Adrenal gland (tissue), 12 donors: ENCODE results near the gene KBTBD7. TPM values are rescaled to one million over a fixed set of nuclear protein-coding genes. Genes with fewer than 3 reads are reported as not detected.

Source experiments
- DNase-seq, 7 donors: peaks; one replicate each; pipeline ENCODE4 v3.0.0-alpha.2; 2019 to 2020
- H3K27ac ChIP-seq, 5 donors: fragments of 200-600 bp; sonication (generic) in 4 of 5; 1 replicate in 3 of 5; 2 replicates in 2 of 5; pipeline versions ENCODE4 v1.5.1 to v1.8.0; 2016 to 2020; ENCODE audit warnings: mild to moderate bottlenecking in 1 of 5
- H3K27me3 ChIP-seq: fragments of 200-600 bp; 2 replicates; pipeline ENCODE4 v1.8.0; 2021
- H3K36me3 ChIP-seq, 2 donors: fragments of 200-600 bp; replicated peaks in 1 of 2; 1 replicate in 1 of 2; 2 replicates in 1 of 2; pipeline versions ENCODE4 v1.5.1 to v1.8.0; 2018 to 2022
- H3K4me1 ChIP-seq, 2 donors: fragments of 200-600 bp; replicated peaks in 1 of 2; 1 replicate in 1 of 2; 2 replicates in 1 of 2; pipeline versions ENCODE4 v1.5.1 to v1.8.0; 2018 to 2021
- H3K4me3 ChIP-seq, 4 donors: fragments of 200-600 bp; sonication (generic) in 3 of 4; one replicate each; pipeline ENCODE4 v1.5.1; 2016 to 2018
- H3K9me3 ChIP-seq, 3 donors: fragments of 200-600 bp; sonication (generic) in 1 of 3; replicated peaks in 1 of 3; 1 replicate in 2 of 3; 2 replicates in 1 of 3; pipeline versions ENCODE4 v1.5.1 to v1.8.0; 2016 to 2021
- CTCF ChIP-seq, 6 experiments: fragments of 450-650 bp in 4 of 6; fragments of 200-600 bp in 2 of 6; sonication (generic) in 1 of 6; IDR thresholded peaks; 1 replicate in 5 of 6; 2 replicates in 1 of 6; pipeline versions ENCODE4 v1.5.1 to v1.8.0; 2016 to 2021; ENCODE audit warnings: antibody characterized with exemption in 6 of 6, mild to moderate bottlenecking in 2 of 6, moderate library complexity in 1 of 6
- POLR2A ChIP-seq, 2 donors: fragments of 450-650 bp; IDR thresholded peaks; one replicate each; pipeline ENCODE4 v1.6.1; 2017; ENCODE audit warnings: antibody characterized with exemption in 2 of 2, mild to moderate bottlenecking in 2 of 2, moderate library complexity in 1 of 2
- WGBS, 4 donors: extraction: QIAGEN DNeasy Blood & Tissue Kit in 2 of 4; methylation state at CpG; one replicate each; pipeline versions ENCODE4 v1.1.5 to v1.1.7; 2013 to 2017; 5-methylcytosine and 5-hydroxymethylcytosine counted together
- intact Hi-C, 2 donors: fragments of 100-400 bp; cut with DNase I; formaldehyde crosslinking; loops; one replicate each; pipeline versions ENCODE4 v1.14.1 to v1.15.0; 2022 to 2023
- polyA plus RNA-seq, 3 donors: library from polyadenylated mRNA; stranded (reverse); fragments of 200-250 nt in 2 of 3; fragments of 350-450 nt in 1 of 3; fragmentation: Illumina TruSeq in 1 of 3; extraction: RNeasy Lipid Tissue Mini Kit (QIAGEN cat#74804) in 1 of 3; gene quantifications; one replicate each; pipeline ENCODE4 v1.2.3, GENCODE V29; 2013 to 2014
- total RNA-seq, 9 donors: library from RNA; depleted of rRNA in 4 of 9; stranded (reverse); fragments of >200 nt in 4 of 9; fragments of 120-200 nt in 1 of 9; fragmentation: NEBNext Ultra II Directional in 1 of 9; extraction: Animal tissue kit (Norgen Biotek cat#: 25700) in 1 of 9; gene quantifications; one replicate each; pipeline versions ENCODE4 v1.1.0 to v1.2.4, GENCODE V29; 2013 to 2023
- donor health status: healthy with polysubstance abuse.
- donor health status: Bipolar disorder and iron deficiency.
- donor health status: DM: yes; HTN: yes; CAD: no.
- donor health status: DM: no; HTN: no; CAD: no.
- donor health status: DM: no; HTN: no; CAD: no.
- donor health status: DM: yes; HTN: yes; CAD: no.

The KBTBD7 gene
- total and polyA plus RNA-seq, 12 donors: 2.3 to 13.7 (median 9.2) TPM

- intact Hi-C loops: no loop called here
- H3K9me3 ChIP-seq: no peaks in the 10 kb centered on the region
- WGBS, 4 donors: 93 to 98% (median 94%) methylated on average over 4 of the region's 4 CpGs
- no peak overlapping the region for H3K27ac ChIP-seq
- no peaks in the 10 kb centered on the region for H3K27me3 ChIP-seq
- DNase-seq: no peak
- no peaks in the 10 kb centered on the region for H3K36me3 ChIP-seq
- H3K4me1 ChIP-seq: no peaks in the 10 kb centered on the region
- H3K4me3 ChIP-seq: no peak overlapping the region
- TF ChIP-seq POLR2A (IDR thresholded peaks at IDR 0.05) (no peak), CTCF (IDR thresholded peaks at IDR 0.05) (no peak)
These were observed 37.2 kb downstream of the KBTBD7 start for GRCh38 chr13:41157048-41157717.

- Histone ChIP-seq H3K9me3 (no peaks in the 10 kb centered on the region), H3K36me3 (no peaks in the 10 kb centered on the region), H3K27me3 (no peaks in the 10 kb centered on the region), H3K27ac (no peak overlapping the region), H3K4me3 (no peak overlapping the region), H3K4me1 (no peaks in the 10 kb centered on the region)
- 72 to 83% (median 78%) methylated on average over 2 of the region's 2 CpGs for WGBS, 4 donors
- DNase-seq: no peak
- no peak for TF ChIP-seq CTCF (IDR thresholded peaks at IDR 0.05)
- TF ChIP-seq POLR2A (IDR thresholded peaks at IDR 0.05): no peak
- intact Hi-C loops: no loop called here
These were observed 37.7 kb downstream of the KBTBD7 start for GRCh38 chr13:41156620-41157019.

- Histone ChIP-seq H3K27ac (no peak overlapping the region), H3K4me3 (no peak overlapping the region), H3K9me3 (peaks cover 0 to 15% (median 0%) of the 10 kb centered on the region in 3 donors), H3K36me3 (no peaks in the 10 kb centered on the region), H3K27me3 (no peaks in the 10 kb centered on the region), H3K4me1 (no peaks in the 10 kb centered on the region)
- intact Hi-C loops: no loop called here
- no peak for TF ChIP-seq POLR2A (IDR thresholded peaks at IDR 0.05)
- no peak for TF ChIP-seq CTCF (IDR thresholded peaks at IDR 0.05)
- DNase-seq: no peak
These were observed 40.3 kb downstream of the KBTBD7 start for GRCh38 chr13:41154042-41154441.

GRCh38 chr13:41152005-41152404, 42.4 kb downstream of the KBTBD7 start:
- WGBS, 4 donors: 94 to 98% (median 97%) methylated on average over 3 of the region's 3 CpGs
- Histone ChIP-seq H3K9me3 (peaks cover 0 to 30% (median 0%) of the 10 kb centered on the region in 3 donors), H3K27me3 (no peaks in the 10 kb centered on the region), H3K27ac (no peak overlapping the region), H3K4me1 (no peaks in the 10 kb centered on the region), H3K36me3 (no peaks in the 10 kb centered on the region), H3K4me3 (no peak overlapping the region)
- intact Hi-C loops: no loop called here
- no peak for DNase-seq
- TF ChIP-seq CTCF (IDR thresholded peaks at IDR 0.05) (no peak), POLR2A (IDR thresholded peaks at IDR 0.05) (no peak)
